ENCODE data around the gene TNNC2. TPM values are rescaled to one million over a fixed set of nuclear protein-coding genes. Genes with fewer than 3 reads are reported as not detected.

The TNNC2 gene
- total RNA-seq, 1 experiment from 2014 or later, result 4.6 TPM

DNA sequence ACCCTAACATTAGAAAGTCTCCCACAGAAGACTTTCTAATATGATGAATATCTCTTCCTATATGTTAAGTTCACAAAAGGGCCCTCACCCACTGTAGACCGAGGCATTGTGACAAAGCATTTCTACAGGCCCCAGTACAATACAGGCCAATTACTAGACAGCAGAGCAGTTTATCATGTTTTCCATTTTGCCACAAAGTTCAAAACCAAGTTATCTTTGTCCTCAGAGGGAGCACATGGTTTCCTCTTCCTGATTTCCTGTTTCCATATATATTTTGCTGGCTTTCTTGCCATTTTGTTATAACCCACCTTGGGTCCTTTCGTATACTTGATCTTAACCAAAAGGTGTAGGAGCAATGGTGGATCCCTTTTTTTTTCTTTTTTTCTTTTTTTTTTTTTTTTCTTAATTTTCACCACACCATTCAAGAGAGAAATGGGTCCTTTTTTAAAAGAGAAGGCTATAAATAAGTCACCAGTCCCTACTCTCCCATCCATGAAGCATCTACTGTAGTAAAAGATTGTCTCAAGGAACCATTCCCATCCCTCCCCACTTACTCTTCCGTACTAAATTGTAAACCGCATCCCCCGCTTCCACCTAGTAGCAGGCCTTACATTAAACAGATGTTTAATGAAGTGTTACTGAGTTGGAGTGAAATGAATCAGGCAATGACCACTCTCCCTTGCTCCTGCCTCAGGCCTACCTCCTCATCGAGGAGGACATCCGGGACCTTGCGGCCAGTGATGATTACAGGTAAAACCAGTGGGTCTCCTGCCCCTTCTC lies 16.7 kb downstream of the TNNC2 start:
- peaks cover 0 to 3% of the 10 kb centered on the region in 2 experiments; a peak in 2 of 5 replicates for H3K9me3 Mint-ChIP-seq
- no peak overlapping the region for H2BK5ac ChIP-seq (ENCODE audit: insufficient read length, low read length)
- no CpG with 5 or more reads among the region's 8 CpGs for WGBS (ENCODE audit: extremely low coverage, insufficient read length, low lambda C conversion rate)

More for the DNA sequence above, 16.7 kb downstream of the TNNC2 start:
- Histone ChIP-seq H3K9me3 (ENCODE audit: control insufficient read depth, low read depth, low read length) (no peaks in the 10 kb centered on the region), H4K20me1 (ENCODE audit: control insufficient read depth, insufficient read depth, insufficient read length) (no peaks in the 10 kb centered on the region), H4K5ac (ENCODE audit: insufficient read length, low read depth, low read length) (no peak overlapping the region), H3K79me2 (ENCODE audit: insufficient read depth, low read length) (peaks cover 10% of the 10 kb centered on the region; the same call in 1 of the 2 replicates), H3K14ac (ENCODE audit: insufficient read depth, low read length) (no peak overlapping the region), H2BK120ac (ENCODE audit: low read depth, low read length, poor library complexity, severe bottlenecking) (no peak overlapping the region), H3K4me2 (ENCODE audit: insufficient read depth, insufficient read length, low read length) (no peak overlapping the region), H2BK12ac (ENCODE audit: insufficient read length, low read depth, low read length) (no peak overlapping the region), H2BK15ac (ENCODE audit: low read depth, low read length) (no peak overlapping the region), H2AFZ (ENCODE audit: low read length) (no peak overlapping the region), H3K27ac (ENCODE audit: insufficient read length, low read depth, low read length) (no peak overlapping the region), H3K23me2 (ENCODE audit: insufficient read length, low read depth, low read length, poor library complexity, severe bottlenecking) (peaks cover 7% of the 10 kb centered on the region), H3K27me3 (ENCODE audit: insufficient read depth, low read length) (no peaks in the 10 kb centered on the region), H3K56ac (ENCODE audit: insufficient read length, low read depth, low read length) (no peak overlapping the region), H3T11ph (ENCODE audit: low read length) (no peak overlapping the region), H2AK5ac (ENCODE audit: insufficient read length, low read length) (no peak overlapping the region), H3K79me1 (ENCODE audit: insufficient read depth, low read depth, low read length, poor library complexity, severe bottlenecking) (peaks cover 3% of the 10 kb centered on the region), H3K23ac (ENCODE audit: insufficient read length, low read depth, low read length) (no peak overlapping the region), H4K8ac (replicated peaks; ENCODE audit: insufficient read length, low read depth, low read length) (no peak overlapping the region), H3K4ac (ENCODE audit: low read depth, low read length) (no peak overlapping the region), H4K91ac (ENCODE audit: insufficient read length, low read depth, low read length) (no peak overlapping the region), H2BK20ac (ENCODE audit: low read depth, low read length, poor library complexity, severe bottlenecking) (no peak overlapping the region), H3K18ac (ENCODE audit: insufficient read length, low read depth, low read length) (no peak overlapping the region), H3K4me1 (ENCODE audit: insufficient read depth, low read length) (no peaks in the 10 kb centered on the region), H3K9ac (ENCODE audit: extremely low read depth, insufficient read length, low read length) (no peak overlapping the region)
- Mint-ChIP-seq H3K4me1 (peaks cover 13 to 15% of the 10 kb centered on the region in 2 experiments), H3K27me3 (ENCODE audit: low read depth) (no peaks in the 10 kb centered on the region), H3K36me3 (ENCODE audit: insufficient read depth in 1 of 3, low read depth in 3 of 3) (peaks cover 36 to 74% (median 73%) of the 10 kb centered on the region in 3 experiments), H3K4me3 (no peak overlapping the region), H3K27ac (no peak overlapping the region)
- DNase-seq, result no peak
- TF ChIP-seq, protein P1, sequence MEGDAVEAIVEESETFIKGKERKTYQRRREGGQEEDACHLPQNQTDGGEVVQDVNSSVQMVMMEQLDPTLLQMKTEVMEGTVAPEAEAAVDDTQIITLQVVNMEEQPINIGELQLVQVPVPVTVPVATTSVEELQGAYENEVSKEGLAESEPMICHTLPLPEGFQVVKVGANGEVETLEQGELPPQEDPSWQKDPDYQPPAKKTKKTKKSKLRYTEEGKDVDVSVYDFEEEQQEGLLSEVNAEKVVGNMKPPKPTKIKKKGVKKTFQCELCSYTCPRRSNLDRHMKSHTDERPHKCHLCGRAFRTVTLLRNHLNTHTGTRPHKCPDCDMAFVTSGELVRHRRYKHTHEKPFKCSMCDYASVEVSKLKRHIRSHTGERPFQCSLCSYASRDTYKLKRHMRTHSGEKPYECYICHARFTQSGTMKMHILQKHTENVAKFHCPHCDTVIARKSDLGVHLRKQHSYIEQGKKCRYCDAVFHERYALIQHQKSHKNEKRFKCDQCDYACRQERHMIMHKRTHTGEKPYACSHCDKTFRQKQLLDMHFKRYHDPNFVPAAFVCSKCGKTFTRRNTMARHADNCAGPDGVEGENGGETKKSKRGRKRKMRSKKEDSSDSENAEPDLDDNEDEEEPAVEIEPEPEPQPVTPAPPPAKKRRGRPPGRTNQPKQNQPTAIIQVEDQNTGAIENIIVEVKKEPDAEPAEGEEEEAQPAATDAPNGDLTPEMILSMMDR (conservative IDR thresholded peaks at IDR 0.05), result no peak

All from H9 (cell line).